GM21717 (cell line): ENCODE results near the gene NPAS3.

Experiments used
- ATAC-seq: cut with Tn5 transposase; IDR thresholded peaks from one replicate; pipeline ENCODE4 v1.9.1; 2021; ENCODE audit warnings: mild to moderate bottlenecking, moderate library complexity; ENCODE audit not compliant: unreplicated experiment

The NPAS3 gene

GRCh38 chr14:33802737-33803136 lies 864.1 kb downstream of the NPAS3 start:
- no peak for ATAC-seq

DNA sequence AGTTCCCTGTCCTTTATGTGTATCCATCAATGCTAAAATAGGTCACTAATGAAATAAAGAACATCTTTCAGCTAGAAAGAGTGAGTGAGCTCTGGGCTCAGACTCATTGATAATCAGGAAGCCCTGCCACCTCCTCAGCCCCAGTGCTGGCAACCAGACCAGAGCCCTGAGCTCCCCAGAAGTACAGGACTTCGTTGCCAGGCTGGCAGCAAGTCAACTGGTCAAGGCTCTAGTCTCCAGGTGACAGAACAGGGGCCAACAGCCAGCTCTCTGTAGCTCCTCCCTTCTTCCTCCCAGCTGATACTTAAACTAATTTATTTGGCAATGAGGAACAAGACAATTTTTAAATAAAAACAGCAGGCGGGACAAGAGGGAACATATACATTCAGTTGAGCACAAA lies 866.9 kb downstream of the NPAS3 start:
- ATAC-seq, result no peak

DNA sequence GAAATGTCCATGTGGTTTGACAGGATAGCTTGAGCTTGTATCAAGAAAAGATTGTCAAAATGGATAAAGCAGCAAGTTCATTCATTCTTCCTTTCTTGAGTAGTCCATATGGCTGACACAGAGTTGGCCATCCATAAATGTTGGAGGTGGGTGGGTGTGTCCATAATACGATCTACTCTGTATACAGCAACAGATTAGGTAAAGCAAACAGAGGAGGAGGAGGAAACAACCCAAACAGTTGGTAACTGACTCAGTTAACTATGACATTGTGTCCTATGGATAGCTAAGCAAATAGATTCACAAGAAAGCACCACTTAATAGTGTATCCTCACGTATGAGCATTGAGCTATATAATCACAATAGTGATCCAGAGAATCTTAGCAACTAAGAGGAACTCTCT lies 868.2 kb downstream of the NPAS3 start:
- ATAC-seq, result no peak

- no peak for ATAC-seq
Observed at GRCh38 chr14:33808187-33808586, 869.5 kb downstream of the NPAS3 start.

- no peak for ATAC-seq
Observed at GRCh38 chr14:33809396-33809981, 870.8 kb downstream of the NPAS3 start.

GRCh38 chr14:33810308-33810707 lies 871.6 kb downstream of the NPAS3 start:
- no peak for ATAC-seq

GRCh38 chr14:33811721-33812120 lies 873.0 kb downstream of the NPAS3 start:
- ATAC-seq, result no peak

GRCh38 chr14:33812181-33812580 lies 873.5 kb downstream of the NPAS3 start:
- no peak for ATAC-seq

GRCh38 chr14:33812601-33813000 lies 873.9 kb downstream of the NPAS3 start:
- no peak for ATAC-seq

- no peak for ATAC-seq
Observed at GRCh38 chr14:33814010-33814409, 875.3 kb downstream of the NPAS3 start.

DNA sequence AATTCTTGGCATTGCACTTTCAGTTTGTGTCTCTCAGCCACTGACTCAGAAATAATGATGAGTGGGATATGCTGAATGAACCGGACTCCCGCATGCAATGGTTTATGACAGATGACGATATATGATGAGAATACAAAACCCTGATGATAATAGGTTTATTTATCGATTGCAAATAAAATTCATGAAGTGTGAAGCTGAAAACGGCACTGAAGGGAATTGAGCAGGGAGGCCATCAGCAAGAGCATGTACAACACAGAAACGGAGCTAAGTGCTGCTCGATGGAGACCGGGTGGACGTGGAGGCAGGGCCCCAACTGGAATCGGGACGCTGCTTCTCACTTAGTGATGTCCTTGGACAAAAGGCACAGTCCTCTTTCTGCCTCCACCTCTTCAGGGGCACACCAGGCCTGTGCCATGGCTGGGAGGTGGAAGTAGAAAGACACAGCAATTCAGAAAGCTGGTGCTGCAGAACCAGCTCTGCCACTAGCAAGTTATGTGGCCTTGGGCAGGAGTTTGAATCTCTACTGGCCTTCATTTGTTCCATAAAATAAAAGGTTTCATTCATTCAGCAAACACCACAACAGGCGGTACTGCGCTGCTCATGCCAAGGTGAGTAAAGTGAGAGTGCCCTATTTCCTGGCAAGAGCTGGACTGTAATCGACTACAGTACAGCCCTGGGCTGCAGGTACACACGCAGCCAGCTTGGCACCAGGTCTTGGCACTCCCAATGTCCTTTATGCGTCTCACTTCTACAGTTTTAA lies 895.2 kb downstream of the NPAS3 start:
- no peak for ATAC-seq

DNA sequence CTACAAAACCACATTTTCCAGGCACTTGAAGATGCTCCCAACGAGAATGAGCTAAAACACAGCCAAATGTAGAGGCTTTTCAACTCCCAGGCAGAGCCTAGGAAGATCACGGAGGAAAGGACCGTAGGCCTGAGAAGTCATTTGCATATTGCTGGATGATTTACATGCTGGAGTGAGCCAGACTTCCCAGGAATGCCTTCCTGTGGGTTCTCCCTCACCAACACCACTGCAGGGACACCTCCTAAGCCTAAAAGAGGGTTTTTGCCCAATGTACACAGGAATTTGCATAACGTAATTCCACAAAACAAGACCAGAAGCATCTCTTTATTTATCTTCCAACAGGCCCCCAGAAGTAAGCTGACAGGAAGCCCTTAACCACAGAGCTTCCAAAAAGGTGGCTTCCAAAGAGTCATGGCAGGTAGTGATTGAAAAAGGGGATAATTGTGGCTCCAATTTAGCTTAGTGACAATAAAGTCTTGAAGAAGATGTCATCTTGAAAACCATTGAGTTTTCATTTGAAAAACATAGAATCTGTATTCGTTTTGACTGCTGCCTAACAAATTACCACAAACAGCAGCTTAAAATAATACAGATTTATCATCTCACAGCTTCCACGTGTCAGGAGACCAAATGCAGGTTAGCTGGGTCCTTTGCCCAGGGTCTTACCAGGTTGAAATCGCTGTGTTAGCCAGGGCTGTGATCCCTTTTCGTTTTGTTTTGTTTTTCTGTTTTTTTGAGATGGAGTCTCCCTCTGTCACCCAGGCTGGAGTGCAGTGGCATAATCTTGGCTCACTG lies 896.0 kb downstream of the NPAS3 start:
- no peak for ATAC-seq

- no peak for ATAC-seq
Observed at GRCh38 chr14:33835261-33835655, 896.6 kb downstream of the NPAS3 start.

DNA sequence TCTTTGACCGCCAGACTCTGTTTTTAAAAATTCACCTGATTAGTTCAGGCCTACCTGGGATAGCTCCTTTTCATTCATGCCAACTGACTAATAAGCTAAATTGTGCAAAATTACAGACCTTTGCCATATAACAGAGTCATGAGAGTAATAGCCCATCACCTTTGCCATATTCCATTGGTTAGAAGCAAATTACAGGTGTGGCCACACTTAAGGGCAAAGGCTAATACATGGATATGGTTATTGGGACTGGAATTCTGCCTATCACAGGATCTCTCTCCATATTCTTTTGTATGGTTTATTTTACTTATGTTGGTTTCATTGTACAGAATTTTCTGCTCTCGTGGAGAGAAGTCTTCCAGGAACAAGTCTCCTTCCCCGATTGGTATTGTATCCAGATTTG lies 897.0 kb downstream of the NPAS3 start:
- ATAC-seq, result no peak

GRCh38 chr14:33836203-33836899 lies 897.7 kb downstream of the NPAS3 start:
- ATAC-seq, result no peak

DNA sequence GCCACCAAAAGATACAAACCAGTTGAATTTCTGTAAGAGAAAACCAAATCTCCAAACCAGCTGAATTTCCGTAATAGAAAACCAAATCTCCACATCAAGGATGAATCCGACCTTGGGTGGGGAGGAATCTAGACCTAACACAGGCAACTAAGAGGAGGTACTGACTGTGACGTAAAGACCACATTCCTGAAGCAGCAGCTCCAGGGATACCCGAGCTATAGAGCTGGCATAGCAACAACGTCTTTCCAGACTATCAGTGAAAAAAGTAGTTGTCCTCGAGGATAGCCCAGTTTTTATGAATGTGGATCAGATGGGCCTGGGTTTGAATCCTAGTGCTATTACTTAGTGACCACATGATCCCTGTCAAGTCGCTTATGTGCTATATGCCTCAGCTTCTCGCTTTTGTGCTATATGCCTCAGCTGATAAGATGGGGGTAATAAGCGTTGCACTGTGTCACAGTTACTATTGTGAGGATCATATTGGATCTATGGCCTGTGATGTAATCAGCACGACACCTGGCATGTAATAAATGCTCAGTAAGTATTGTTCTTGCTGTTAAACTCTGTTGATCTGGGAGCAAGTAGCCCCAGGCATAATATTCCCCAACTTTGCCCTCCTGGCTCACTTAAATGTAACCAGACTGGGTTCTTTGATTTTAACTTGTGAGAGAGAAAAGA lies 898.4 kb downstream of the NPAS3 start:
- no peak for ATAC-seq

- no peak for ATAC-seq
Observed at GRCh38 chr14:33837943-33838683, 899.4 kb downstream of the NPAS3 start.

GRCh38 chr14:33839193-33840076 lies 900.8 kb downstream of the NPAS3 start:
- ATAC-seq, result peak; percentile 66

- ATAC-seq, result no peak
Observed at GRCh38 chr14:33840797-33841196, 902.1 kb downstream of the NPAS3 start.
